HuH-7.5 (cell line): ENCODE results near the gene EEF1A2.
"Not testable (repeated sequence)": the region's sequence is repeated elsewhere in the genome, so short reads cannot be mapped to it uniquely, and the experiment has no call there.

Experiments
- DNase-seq: peaks from one replicate; pipeline ENCODE4 v3.0.0; 2011; ENCODE audit warnings: low spot score

The EEF1A2 gene

GRCh38 chr20:63520504-63520933 lies 21.6 kb upstream of the EEF1A2 start, which contains the start of gene PPDPF:
Gene PPDPF (plus strand): TSS chr20:63520765. CDS start chr20:63521309, 544 bp downstream.
- peak; percentile 96 for DNase-seq

- peak; percentile 84 for DNase-seq
Observed at GRCh38 chr20:63519668-63520503, 21.0 kb upstream of the EEF1A2 start.

GRCh38 chr20:63518946-63519667 lies 20.2 kb upstream of the EEF1A2 start:
- no peak for DNase-seq

DNA sequence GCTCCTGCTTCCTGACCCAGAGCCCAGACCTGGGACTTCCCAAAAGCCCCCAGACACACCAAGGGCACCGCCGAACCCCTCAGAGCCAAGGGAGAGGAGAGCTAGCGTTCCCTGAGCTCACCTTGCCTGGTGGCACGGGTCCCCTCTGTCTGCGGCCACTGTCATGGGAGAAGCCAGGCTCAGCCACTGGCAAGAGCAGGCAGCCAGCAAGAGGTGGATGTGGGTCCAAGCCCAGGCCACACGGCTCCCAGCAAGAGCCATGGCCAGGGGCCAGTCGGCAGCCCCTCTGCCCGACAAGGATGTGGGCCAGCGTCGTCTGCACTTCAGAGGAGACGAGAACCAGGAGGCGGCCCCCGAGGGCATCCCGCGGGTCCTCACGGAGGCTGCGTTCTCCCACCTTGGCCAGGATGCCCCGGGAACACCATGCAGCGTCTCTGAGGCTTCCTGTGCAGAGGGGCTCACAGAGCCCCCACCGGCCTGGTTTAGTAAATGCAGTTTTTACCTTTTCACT lies 19.5 kb upstream of the EEF1A2 start:
- no peak for DNase-seq

GRCh38 chr20:63517376-63518309 lies 18.8 kb upstream of the EEF1A2 start:
- DNase-seq, result no peak

GRCh38 chr20:63514520-63514919 lies 15.6 kb upstream of the EEF1A2 start:
- not testable (repeated sequence) for DNase-seq

GRCh38 chr20:63513207-63513606 lies 14.3 kb upstream of the EEF1A2 start:
- DNase-seq, result no peak

GRCh38 chr20:63509088-63509564 lies 10.2 kb upstream of the EEF1A2 start:
- no peak for DNase-seq

- DNase-seq, result no peak
Observed at GRCh38 chr20:63508072-63508768, 9.3 kb upstream of the EEF1A2 start.

DNA sequence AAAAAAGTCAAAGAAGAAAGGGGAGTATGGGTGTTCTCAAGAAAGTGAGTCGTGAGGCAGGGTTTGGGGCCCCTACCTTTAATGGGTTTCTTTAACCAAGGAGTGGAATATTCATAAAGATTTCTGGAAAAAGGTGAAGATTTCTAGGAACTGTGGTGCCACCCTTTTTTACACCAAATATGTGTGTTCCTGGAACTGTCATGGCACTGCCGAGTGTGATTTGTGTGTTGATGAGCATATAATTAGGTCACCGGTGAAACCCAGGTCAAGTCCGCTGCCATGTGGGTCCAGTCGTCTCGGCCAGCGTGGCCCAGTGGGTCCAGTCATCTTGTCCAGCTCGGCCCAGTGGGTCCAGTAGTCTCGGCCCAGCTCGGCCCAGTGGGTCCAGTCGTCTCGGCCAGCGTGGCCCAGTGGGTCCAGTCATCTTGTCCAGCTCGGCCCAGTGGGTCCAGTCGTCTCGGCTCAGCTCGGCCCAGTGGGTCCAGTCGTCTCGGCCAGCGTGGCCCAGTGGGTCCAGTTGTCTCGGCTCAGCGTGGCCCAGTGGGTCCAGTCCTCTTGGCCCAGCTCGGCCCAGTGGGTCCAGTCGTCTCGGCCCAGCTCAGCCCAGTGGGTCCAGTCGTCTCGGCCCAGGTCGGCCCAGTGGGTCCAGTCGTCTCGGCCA lies 8.3 kb upstream of the EEF1A2 start:
- no peak for DNase-seq

DNA sequence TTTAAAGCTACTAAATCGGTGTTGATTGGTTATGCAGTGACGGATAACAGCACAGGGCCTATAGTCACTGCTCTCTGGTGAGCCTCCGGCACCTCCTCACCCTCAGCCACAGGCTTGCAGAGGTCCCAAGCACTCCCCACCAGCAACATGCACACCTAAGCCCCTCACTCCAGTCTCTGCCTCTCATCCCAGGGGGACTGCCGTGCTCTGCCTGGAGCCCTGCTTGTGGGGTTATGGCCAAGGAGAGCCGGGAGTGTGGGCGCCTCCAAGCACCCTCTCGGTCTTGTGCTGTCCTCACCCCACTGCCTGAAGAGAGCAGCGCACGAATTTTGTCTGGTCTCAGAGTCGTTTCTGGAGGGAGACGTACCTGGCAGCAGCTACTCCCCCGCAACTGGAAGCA lies 6.8 kb upstream of the EEF1A2 start:
- no peak for DNase-seq

DNA sequence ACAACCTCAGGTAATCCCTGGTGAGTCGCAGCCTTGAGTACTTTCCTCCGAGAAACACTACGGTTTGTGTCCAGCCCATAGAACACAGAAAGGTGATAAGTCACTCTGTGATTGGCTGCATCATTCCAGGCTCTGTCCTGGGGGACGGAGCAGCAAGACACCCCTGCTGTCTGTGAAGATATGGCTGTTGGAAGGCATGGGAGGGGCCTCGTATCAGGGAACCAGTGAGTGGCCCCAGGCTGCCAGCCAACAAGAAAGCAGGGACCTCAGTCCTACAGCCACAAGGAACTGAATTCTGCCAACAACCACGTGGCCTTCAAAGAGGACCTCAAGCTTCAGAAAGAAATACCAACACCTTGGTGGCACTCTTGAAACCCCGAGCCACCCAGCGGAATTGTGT lies 6.4 kb upstream of the EEF1A2 start:
- DNase-seq, result no peak

- no peak for DNase-seq
Observed at GRCh38 chr20:63504642-63505041, 5.8 kb upstream of the EEF1A2 start.

DNA sequence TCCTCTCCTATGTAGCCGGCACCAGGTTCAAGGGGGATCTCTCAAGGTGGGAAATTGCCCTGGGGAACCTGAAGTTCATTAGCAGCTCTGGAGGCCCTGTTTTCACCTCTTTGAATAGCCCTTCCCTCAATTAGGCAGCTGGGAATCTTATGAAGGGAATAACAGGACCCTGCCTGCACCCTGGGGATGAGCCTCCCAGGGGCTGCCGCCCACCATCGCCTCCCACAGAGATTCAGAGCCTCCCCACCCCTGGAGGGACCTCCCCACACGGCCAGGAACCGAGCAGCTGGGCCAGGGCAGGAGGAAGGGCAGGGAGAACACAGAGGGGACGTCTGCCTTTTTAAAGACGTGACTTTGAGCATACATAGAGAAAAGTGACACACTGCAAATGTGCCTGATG lies 4.6 kb upstream of the EEF1A2 start:
- DNase-seq, result no peak

- no peak for DNase-seq
Observed at GRCh38 chr20:63502671-63503172, 3.8 kb upstream of the EEF1A2 start.

DNA sequence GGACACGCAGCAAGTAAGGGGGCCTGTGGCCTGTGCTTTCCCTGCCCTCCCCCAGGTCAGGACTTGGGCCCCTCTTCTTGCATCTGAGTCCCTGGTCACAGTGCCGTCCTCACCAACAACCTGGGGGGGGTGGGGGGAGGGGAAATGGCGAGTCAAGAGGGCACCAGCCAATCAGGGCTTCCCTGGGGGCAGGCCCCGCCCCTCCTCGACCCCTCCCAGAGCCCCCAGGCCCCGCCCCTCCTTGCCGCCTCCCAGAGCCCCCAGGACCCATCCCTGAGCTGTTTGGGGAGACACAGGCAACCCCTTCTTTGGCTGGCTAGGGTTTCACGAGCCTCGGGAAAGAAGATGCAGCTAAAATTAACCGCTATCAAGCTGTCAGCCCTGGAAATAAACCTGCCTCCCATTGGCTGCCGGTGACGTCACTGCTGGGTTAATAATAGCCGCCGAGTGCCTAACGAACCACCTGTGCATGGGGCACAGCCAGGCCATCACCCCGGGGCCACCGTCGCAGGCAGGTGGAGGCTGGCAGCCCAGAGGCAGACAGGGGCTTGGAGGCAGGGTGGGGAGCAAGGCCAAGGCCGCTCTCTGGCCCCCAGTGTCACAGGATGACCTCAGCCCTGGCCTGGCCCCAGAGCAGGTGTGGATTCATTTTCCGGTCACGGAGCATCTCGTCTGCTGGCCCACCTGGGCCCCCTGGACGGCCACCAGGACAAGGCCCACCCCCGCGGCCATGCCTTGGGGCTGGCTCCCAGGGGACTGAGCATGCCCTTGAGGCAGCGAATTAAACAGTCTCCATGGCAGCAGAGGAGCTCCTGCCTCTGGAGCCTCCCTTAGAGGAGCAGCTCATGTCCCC lies 3.2 kb upstream of the EEF1A2 start:
- DNase-seq, result no peak

DNA sequence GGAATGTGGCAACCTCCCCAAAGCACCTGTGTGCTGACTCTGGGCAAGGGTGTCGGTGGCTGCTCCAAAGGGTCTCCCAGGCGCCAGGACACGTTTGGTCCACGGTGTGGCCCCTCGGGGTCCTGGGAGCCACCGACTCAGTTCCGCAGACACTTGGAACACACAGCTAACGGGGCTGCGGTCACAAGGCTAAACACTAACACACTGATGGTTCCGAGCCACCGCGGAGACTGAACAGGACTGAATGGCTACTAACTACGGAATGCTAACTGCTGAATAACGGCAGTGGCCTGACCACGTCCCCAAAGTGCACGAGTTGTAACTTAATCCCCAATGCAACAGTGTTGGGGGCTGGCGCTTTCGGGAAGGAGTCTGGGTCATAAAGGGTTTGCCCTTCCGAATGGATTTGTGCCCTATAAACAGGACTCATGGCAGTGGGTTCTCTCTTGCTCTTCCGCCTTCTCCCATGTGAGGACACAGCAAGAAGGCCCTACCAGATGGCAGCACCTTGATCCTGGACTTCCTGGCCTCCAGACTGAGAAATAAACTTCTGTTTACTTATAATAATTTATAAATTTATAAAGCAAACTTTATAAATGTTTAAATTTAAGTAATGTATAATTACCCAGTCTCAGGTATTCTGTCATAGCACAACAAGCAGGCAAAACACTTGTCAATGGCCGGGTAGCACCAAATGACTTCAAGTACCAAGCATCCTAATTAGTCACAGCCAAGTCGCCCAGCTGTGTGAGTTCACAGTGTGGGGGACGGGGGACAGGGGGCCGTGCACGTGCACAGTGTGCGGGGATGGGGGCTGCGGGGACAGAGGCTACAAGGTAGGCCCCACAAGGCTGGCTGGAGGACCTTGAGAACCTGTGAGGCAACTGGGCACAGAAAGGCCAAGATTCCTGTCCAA lies 2.3 kb upstream of the EEF1A2 start:
- no peak for DNase-seq

GRCh38 chr20:63500151-63500901 lies 1.4 kb upstream of the EEF1A2 start:
- no peak for DNase-seq
